HG03432 (cell line): ENCODE measurements around the gene ZNF292.
"Not testable (repeated sequence)": the region's sequence is repeated elsewhere in the genome, so short reads cannot be mapped to it uniquely, and the experiment has no call there.

Source experiments
- ATAC-seq: cut with Tn5 transposase; IDR thresholded peaks from one replicate; pipeline ENCODE4 v1.9.1; 2021; ENCODE audit warnings: mild to moderate bottlenecking, moderate library complexity; ENCODE audit not compliant: unreplicated experiment

ZNF292 gene

DNA sequence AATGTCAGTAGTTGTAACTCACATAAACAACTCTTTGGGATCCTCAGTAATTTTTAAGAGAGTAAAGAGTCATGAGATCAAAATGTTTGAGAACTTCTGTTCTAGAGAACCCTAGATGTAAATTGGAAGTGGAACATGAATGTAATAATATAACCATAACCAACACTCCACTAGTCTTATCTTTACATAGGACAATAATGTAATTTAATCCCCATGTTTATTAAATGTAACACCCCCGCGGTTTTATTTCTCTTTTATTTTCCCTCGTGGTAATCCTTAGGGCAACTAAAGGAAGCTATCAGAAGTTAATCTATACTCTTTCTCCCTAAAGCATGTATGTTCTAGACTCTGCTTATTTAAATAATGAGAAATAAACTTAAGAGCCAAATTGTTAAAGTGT lies 54.4 kb downstream of the ZNF292 start:
- ATAC-seq = no peak

GRCh38 chr6:87210979-87211378 lies 55.6 kb downstream of the ZNF292 start:
- peak; percentile 97 for ATAC-seq

DNA sequence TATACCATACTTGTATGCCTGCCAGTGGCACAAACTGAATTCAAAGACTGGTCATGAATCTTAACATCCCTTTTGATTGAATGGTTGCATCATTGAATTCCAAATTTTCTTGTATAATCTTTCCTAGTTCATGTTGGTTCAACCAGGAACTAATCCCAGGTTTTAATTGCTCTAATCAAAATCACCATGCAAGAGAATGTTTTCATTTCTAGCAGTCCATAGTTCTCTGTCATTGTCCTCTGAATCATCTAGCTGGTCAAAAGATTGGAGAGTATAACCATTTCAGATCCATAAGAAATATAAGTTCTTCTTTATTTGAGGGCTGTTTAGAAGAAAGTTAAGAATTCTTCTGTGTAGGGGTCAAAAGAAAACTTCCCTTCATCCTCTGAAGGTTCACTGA lies 57.2 kb downstream of the ZNF292 start:
- no peak for ATAC-seq

DNA sequence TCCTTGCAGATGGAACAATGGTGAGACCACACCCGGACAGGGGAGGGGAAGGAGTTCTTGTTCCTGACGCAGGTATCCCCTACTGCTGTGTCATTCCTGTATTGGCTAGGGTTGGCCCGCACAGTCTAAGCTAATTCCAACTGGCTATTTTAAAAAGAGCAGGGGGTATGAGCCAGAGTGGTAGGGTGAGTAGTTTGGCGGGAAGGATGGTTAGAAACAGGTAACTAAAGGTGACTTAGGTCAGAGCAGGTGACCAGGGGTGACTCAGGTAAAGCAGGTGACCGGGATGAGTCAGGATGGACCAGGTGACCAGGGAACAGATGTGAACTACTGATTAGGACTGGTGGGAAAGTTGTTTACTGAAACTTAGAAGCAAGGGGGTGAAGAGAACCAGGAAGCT lies 58.0 kb downstream of the ZNF292 start:
- ATAC-seq = no peak

DNA sequence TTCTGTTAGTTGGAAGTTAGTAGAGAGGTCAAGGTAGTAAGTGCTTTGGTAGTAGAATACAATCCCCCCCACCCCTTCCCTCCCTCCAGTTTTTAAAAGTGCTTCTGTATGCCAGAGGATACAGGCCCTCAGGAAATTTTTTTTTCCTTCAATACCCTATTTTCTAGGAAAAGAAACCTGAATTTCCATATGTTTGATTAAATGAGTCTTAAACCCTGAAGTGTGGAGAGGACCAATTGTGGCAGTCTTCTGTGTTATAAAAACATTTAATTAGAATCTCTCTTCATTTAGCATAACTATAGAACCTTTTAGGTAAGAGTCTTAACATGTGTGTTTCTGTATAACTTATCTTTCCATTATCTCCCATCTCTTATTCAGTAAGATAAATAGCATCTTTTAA lies 59.5 kb downstream of the ZNF292 start:
- ATAC-seq = no peak

- ATAC-seq = peak; percentile 56
Observed at GRCh38 chr6:87220997-87221396, 65.6 kb downstream of the ZNF292 start.

DNA sequence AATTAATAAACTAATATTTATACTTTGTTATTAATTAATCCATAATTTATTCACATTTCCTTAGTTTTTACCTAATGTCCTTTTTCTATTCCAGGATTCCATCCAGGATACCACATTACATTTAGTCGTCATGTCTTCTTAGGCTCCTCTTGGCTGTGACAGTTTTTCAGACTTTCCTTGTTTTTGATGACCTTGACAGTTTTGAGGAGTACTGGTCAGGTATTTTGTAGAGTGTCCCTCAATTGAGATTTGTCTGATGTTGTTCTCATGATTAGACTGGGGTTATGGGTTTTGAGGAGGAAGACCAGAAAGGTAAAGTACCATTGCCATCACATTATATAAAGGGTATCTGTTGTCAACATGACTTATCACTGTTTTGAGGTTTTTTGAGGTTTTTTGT lies 67.3 kb downstream of the ZNF292 start:
- no peak for ATAC-seq

DNA sequence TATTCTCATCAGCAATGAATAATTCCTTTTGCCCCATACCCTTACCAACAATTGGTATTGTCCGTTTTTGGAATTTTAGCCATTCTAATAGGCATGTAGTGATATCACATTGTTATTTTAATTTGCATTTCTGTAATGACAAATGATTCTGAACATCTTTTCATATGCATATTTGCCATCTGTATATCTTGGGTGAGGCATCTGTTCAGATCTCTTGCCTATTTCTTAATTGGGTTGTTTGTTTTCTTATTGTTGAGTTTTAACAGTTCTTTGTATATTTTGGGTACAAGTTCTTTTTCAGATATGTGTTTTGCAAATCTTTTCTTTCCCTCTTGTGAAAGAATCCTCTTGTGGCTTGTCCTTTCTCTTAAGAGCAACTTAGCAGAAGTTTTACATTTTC lies 69.6 kb downstream of the ZNF292 start:
- ATAC-seq = no peak

DNA sequence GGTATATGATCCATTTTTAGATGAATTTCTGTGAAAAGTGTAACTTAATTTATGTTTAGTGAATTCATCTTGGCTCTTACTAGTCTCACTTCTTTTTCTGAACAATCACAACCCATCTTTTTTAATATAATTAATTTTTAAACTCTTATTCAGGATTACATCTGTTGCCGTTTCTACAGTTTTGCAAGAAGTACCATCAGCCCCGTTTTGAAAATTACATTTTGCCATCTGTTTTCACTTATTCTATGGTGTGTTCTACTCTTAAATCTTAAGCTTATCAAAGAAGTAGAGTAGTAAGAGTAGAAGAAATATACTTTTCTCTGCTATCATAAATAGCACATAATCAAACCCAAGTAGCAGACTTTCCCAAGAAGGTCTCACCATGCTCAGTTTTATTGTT lies 70.1 kb downstream of the ZNF292 start:
- ATAC-seq = no peak

- ATAC-seq = no peak
Observed at GRCh38 chr6:87225937-87226336, 70.6 kb downstream of the ZNF292 start.

DNA sequence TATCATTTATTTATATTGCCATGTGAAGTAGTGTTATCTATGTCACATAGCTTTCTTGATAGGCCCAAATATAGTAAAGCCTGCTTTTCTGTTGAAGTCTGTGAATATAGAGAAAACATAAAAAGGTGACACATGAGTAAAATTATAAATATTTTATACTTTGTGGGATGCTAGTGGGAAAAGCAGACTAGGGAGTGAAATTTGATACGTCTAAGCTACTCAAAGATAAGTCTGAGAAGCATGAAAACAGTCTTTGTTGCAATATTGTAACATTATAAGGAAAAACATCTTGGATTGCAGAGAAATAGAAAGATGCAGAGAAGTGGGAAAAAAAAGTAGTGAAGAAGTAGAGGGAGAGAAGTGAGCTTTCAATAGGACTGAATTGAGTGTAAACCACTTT lies 75.4 kb downstream of the ZNF292 start:
- ATAC-seq = no peak

- ATAC-seq = no peak
Observed at GRCh38 chr6:87237804-87238203, 82.4 kb downstream of the ZNF292 start.

DNA sequence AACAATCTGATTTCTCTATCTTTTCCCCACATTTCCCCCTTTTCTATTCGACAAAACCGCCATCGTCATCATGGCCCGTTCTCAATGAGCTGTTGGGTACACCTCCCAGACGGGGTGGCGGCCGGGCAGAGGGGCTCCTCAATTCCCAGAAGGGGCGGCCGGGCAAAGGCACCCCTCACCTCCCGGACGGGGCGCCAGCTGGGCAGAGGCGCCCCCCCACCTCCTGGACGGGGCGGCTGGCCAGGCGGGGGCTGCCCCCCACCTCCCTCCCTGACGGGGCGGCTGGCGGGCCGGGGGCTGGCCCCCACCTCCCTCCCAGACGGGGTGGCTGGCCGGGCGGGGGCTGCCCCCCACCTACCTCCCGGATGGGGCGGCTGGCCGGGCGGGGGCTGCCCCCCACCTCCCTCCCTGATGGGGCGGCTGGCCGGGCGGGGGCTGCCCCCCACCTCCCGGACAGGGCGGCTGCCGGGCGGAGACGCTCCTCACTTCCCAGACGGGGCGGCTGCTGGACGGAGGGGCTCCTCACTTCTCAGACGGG lies 83.8 kb downstream of the ZNF292 start:
- ATAC-seq = not testable (repeated sequence)

- no peak for ATAC-seq
Observed at GRCh38 chr6:87241304-87241703, 85.9 kb downstream of the ZNF292 start.

- ATAC-seq = no peak
Observed at GRCh38 chr6:87242311-87242710, 86.9 kb downstream of the ZNF292 start.

GRCh38 chr6:87243812-87244211 lies 88.4 kb downstream of the ZNF292 start:
- no peak for ATAC-seq

GRCh38 chr6:87244380-87244779 lies 89.0 kb downstream of the ZNF292 start:
- no peak for ATAC-seq

GRCh38 chr6:87250019-87250418 lies 94.7 kb downstream of the ZNF292 start:
- ATAC-seq = no peak

- ATAC-seq = peak; percentile 57
Observed at GRCh38 chr6:87251225-87251624, 95.9 kb downstream of the ZNF292 start.

GRCh38 chr6:87251725-87252124 lies 96.4 kb downstream of the ZNF292 start:
- ATAC-seq = no peak

DNA sequence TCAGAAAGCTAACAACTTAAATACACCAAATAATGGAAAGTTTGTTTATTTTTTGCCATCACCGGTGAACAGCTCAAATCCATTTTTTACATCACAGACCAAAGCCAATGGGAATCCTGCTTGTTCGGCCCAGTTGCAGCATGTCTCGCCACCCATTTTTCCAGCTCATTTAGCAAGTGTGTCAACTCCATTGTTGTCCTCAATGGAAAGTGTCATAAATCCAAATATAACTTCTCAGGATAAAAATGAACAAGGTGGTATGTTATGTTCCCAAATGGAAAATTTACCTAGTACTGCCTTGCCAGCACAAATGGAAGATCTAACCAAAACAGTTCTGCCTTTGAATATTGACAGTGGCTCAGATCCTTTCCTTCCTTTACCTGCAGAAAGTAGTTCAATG lies 101.7 kb downstream of the ZNF292 start:
- no peak for ATAC-seq

DNA sequence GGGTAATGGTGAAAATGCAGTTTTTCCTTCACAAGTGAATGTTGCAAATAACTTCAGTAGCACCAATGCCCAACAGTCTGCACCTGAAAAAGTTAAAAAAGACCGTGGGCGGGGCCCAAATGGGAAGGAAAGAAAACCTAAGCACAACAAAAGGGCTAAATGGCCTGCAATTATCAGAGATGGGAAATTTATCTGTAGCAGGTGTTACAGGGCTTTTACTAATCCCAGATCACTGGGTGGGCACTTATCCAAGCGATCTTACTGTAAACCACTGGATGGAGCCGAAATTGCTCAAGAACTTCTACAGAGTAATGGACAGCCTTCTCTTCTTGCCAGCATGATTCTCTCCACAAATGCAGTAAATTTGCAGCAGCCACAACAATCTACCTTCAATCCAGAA lies 102.2 kb downstream of the ZNF292 start:
- no peak for ATAC-seq

GRCh38 chr6:87257975-87258374 lies 102.6 kb downstream of the ZNF292 start:
- no peak for ATAC-seq

- ATAC-seq = no peak
Observed at GRCh38 chr6:87259791-87260190, 104.4 kb downstream of the ZNF292 start.
